HepG2 (cell line): ENCODE data around the gene NME2. TPM values are rescaled to one million over a fixed set of nuclear protein-coding genes. Genes with fewer than 3 reads are reported as not detected.

Experiments
- ATF5 ChIP-seq: sonication (generic); formaldehyde crosslinking; IDR thresholded peaks from 2 replicates; pipeline ENCODE4 v1.4.0; 2020; ENCODE audit warnings: mild to moderate bottlenecking, low read depth, missing genetic modification reagents
- CBX5 ChIP-seq: sonication (generic); formaldehyde crosslinking; IDR thresholded peaks from 2 replicates; pipeline ENCODE4 v1.4.0; 2020; ENCODE audit warnings: missing genetic modification reagents, borderline replicate concordance
- DR1 ChIP-seq: sonication (generic); formaldehyde crosslinking; IDR thresholded peaks from 2 replicates; pipeline ENCODE4 v1.8.0; 2021; ENCODE audit warnings: mild to moderate bottlenecking, missing genetic modification reagents, inconsistent platforms
- FOXJ3 ChIP-seq: sonication (generic); formaldehyde crosslinking; IDR thresholded peaks from 2 replicates; pipeline ENCODE4 v1.4.0; 2020; ENCODE audit warnings: missing genetic modification reagents, mild to moderate bottlenecking, borderline replicate concordance
- HIVEP1 ChIP-seq: sonication (generic); formaldehyde crosslinking; IDR thresholded peaks from 2 replicates; pipeline ENCODE4 v1.4.0; 2020; ENCODE audit warnings: mild to moderate bottlenecking, missing genetic modification reagents
- HNRNPUL1 ChIP-seq: fragments of 200-400 bp; formaldehyde crosslinking; IDR thresholded peaks from 2 replicates; pipeline ENCODE4 v1.6.1; 2017; ENCODE audit warnings: low read depth, mild to moderate bottlenecking, low read length, moderate library complexity
- JUNB ChIP-seq: sonication (generic); formaldehyde crosslinking; IDR thresholded peaks from 2 replicates; pipeline ENCODE4 v1.8.0; 2022; ENCODE audit warnings: missing genetic modification reagents, mild to moderate bottlenecking, borderline replicate concordance
- KDM3A ChIP-seq: IDR thresholded peaks from 2 replicates; pipeline ENCODE4 v1.6.1; 2018; ENCODE audit warnings: low read depth, missing compliant biosample characterization
- RAD21 ChIP-seq: fragments of 450-650 bp; formaldehyde crosslinking; IDR thresholded peaks from 2 replicates; pipeline ENCODE4 v1.5.0; 2020; ENCODE audit warnings: mild to moderate bottlenecking
- SPEN ChIP-seq: sonication (generic); formaldehyde crosslinking; IDR thresholded peaks from 2 replicates; pipeline ENCODE4 v1.5.1; 2020; ENCODE audit warnings: low read depth, mild to moderate bottlenecking, missing genetic modification reagents
- SUZ12 ChIP-seq: fragments of 150-350 bp; IDR thresholded peaks from 2 replicates; pipeline ENCODE4 v1.6.1; 2014; ENCODE audit warnings: low read depth, low read length
- SYNCRIP ChIP-seq: fragments of 200-400 bp; formaldehyde crosslinking; IDR thresholded peaks from 2 replicates; pipeline ENCODE4 v1.6.1; 2018; ENCODE audit warnings: mild to moderate bottlenecking, low read depth, low read length; ENCODE audit not compliant: insufficient read depth
- TFDP2 ChIP-seq: sonication (generic); formaldehyde crosslinking; IDR thresholded peaks from 2 replicates; pipeline ENCODE4 v1.4.0; 2020; ENCODE audit warnings: missing genetic modification reagents
- ZBTB21 ChIP-seq: sonication (generic); formaldehyde crosslinking; IDR thresholded peaks from 2 replicates; pipeline ENCODE4 v1.4.0; 2020; ENCODE audit warnings: missing genetic modification reagents
- ZBTB46 ChIP-seq: sonication (generic); formaldehyde crosslinking; IDR thresholded peaks from 2 replicates; pipeline ENCODE4 v1.4.0; 2020; ENCODE audit warnings: mild to moderate bottlenecking, missing genetic modification reagents, borderline replicate concordance
- ZC3H13 ChIP-seq: sonication (generic); formaldehyde crosslinking; IDR thresholded peaks from 2 replicates; pipeline ENCODE4 v1.8.1; 2023; ENCODE audit warnings: mild to moderate bottlenecking, missing genetic modification reagents, moderate library complexity
- ZFP41 ChIP-seq: sonication (generic); formaldehyde crosslinking; IDR thresholded peaks from 2 replicates; pipeline ENCODE4 v1.4.0; 2020; ENCODE audit warnings: mild to moderate bottlenecking, missing genetic modification reagents, borderline replicate concordance
- ZMYM4 ChIP-seq: sonication (generic); formaldehyde crosslinking; IDR thresholded peaks from 2 replicates; pipeline ENCODE4 v1.8.1; 2023; ENCODE audit warnings: mild to moderate bottlenecking, missing genetic modification reagents
- ZNF335 ChIP-seq: sonication (generic); formaldehyde crosslinking; IDR thresholded peaks from 2 replicates; pipeline ENCODE4 v1.4.0; 2020; ENCODE audit warnings: missing genetic modification reagents
- ZNF512 ChIP-seq: sonication (generic); formaldehyde crosslinking; IDR thresholded peaks from 2 replicates; pipeline ENCODE4 v1.4.0; 2020; ENCODE audit warnings: mild to moderate bottlenecking, missing genetic modification reagents
- ZNF589 ChIP-seq: sonication (generic); formaldehyde crosslinking; conservative IDR thresholded peaks from 2 replicates; pipeline ENCODE4 v1.8.0; 2022; ENCODE audit warnings: mild to moderate bottlenecking, moderate library complexity, missing genetic modification reagents
- ZNF709 ChIP-seq: sonication (generic); formaldehyde crosslinking; IDR thresholded peaks from 2 replicates; pipeline ENCODE4 v1.5.0; 2020; ENCODE audit warnings: mild to moderate bottlenecking, missing genetic modification reagents
- ZNF773 ChIP-seq: sonication (generic); formaldehyde crosslinking; IDR thresholded peaks from 2 replicates; pipeline ENCODE4 v1.4.0; 2020; ENCODE audit warnings: missing genetic modification reagents, borderline replicate concordance
- polyA plus RNA-seq, 8 experiments: library from polyadenylated mRNA; depleted of rRNA in 3 of 8; stranded (reverse) in 7 of 8; unstranded in 1 of 8; fragments of >200 nt; fragmentation: Illumina TruSeq in 4 of 8; extraction: Trizol in 4 of 8; gene quantifications; 2 replicates each; pipeline versions ENCODE4 v1.2.1 to v1.2.3, GENCODE V29; 2011 to 2016; ENCODE audit warnings: low read depth in 4 of 8, missing spikeins in 1 of 8, mixed read lengths in 1 of 8; ENCODE audit not compliant: insufficient read depth in 1 of 8
- total RNA-seq, 5 experiments: library from RNA; depleted of rRNA; stranded (reverse); fragments of >200 nt; fragmentation: Illumina TruSeq; extraction: Trizol; gene quantifications; 2 replicates each; pipeline ENCODE4 v1.2.3, GENCODE V29; 2016; ENCODE audit warnings: low read depth in 1 of 5

NME2 gene
- total and polyA plus RNA-seq, 2 of the 13 experiments (the other 11 are each of a cell fraction or from before 2014, with no cell fraction given), result 790 to 1,213 TPM

- TF ChIP-seq ZBTB46 (peak; percentile 98), ZFP41 (CRISPR knock-in tag) (peak; percentile 99), ZNF512 (CRISPR knock-in tag) (no peak), JUNB (peak; percentile 78; the same call in 1 of the 2 replicates), SYNCRIP (no peak), FOXJ3 (CRISPR knock-in tag) (peak; percentile 92), ZNF589 (CRISPR knock-in tag) (peak; percentile 95; the same call in 1 of the 2 replicates), HNRNPUL1 (no peak), KDM3A (peak; percentile 100), ZNF773 (CRISPR knock-in tag) (0 out of 2 replicates have a peak, but pooled peaks have one; percentile 77), TFDP2 (CRISPR knock-in tag) (peak; percentile 93), ZBTB21 (peak; percentile 58), ZMYM4 (CRISPR knock-in tag) (peak; percentile 99), SUZ12 (peak; percentile 18; the same call in 1 of the 2 replicates), ZC3H13 (CRISPR knock-in tag) (peak; percentile 89), DR1 (CRISPR knock-in tag) (peak; percentile 95; the same call in 1 of the 2 replicates), CBX5 (CRISPR knock-in tag) (peak; percentile 100), RAD21 (CRISPR knock-in tag) (peak; percentile 95), HIVEP1 (CRISPR knock-in tag) (peak; percentile 95), ZNF335 (CRISPR knock-in tag) (peak; percentile 97), ZNF709 (CRISPR knock-in tag) (peak; percentile 98; the same call in 1 of the 2 replicates), SPEN (CRISPR knock-in tag) (peak; percentile 100), ATF5 (CRISPR knock-in tag) (peak; percentile 98)
Observed at GRCh38 chr17:51153210-51154072, 12.8 kb upstream of the NME2 start, which contains the start of gene NME1 (continued).
